HG02571 (cell line): Measurements from ENCODE around the gene MYRF.

Source experiments
- ATAC-seq: cut with Tn5 transposase; IDR thresholded peaks from one replicate; pipeline ENCODE4 v1.9.1; 2021; ENCODE audit warnings: mild to moderate bottlenecking, moderate library complexity; ENCODE audit not compliant: unreplicated experiment

Gene MYRF

DNA sequence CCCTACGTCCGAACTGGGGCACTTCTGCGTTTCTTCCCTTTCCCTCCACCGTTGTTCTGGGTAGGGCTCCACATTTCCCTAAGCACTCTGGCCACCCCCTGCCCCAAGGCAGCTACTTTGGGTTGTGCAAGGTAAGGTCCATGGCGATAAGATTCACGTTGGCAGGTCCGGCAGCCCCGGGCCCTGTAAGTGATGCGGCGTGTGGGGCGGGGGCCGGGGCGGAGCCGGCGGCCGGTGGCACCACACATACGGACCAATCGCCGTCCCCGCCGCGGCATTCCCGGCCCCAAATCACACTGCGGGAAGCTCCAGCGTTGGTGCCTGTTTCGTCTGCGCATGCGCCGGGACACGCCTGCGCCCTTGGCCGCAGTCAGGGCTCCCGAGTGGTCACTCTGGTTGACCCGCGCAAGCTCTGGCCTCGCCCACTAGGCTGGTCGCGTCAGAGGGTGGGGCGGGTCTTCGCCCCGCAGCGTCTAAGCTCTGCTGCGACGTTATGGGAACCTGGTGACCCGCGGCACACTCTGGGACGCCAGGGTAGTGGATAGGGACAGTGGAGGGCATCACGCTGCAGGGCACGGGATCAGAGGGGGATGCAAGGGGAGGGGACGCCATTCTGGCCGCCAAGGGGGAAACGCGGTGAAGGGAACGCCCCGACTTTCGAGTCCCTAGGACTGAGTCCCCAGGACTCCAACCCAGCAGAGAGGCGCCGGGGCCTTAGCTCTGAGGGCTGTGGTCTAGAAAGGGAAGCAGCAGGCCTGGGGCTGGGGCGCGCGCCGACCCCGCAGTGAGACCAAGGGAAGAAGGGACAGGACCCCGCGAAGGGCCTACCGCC lies 62.7 kb downstream of the MYRF start:
- ATAC-seq: peak; percentile 55

DNA sequence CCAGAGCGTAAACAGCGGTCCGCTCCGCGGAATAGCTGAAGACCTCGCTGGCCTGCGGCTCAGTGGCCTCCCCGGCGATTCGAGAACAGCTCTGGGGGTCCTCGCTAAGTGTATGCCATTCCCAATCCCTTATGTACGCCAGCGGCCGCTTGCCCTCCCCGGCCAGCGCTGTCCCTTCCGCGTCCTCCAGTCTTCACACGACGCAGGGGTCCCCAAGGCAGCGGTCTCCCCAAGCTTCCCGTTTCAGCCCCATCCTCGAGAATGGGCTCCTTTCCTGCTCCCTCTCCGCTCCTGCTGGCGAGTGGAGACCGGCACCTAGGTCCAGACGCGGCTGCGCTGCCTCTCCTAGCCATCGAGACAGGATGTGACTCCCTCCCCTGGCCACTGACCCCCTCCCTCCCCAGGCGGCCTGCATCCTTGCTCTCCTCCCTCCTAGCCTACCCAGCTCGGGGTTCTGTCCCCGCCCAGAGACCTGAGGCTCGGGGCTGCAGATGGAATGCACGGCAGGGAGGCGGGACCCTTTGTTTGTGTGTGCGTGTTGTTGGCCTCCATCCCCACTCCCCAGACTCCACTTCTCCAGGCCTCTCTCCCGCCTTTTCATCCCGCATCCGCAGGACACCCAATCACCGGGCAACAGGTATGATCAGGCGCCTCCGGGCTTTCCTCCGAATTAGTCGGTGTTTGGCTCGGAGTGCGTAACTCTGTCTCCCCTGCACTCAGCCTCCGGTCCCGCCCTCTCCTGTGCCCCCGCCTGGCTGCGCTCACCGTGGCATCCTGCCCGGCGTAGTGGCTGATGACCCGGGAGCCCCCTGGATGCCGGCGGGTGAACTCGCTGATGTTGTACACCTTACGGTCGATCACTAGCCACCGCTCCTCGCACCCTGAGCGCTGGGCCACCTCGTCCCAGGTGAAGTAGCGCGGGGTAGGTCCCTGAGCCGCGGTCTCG lies 63.6 kb downstream of the MYRF start:
- ATAC-seq: peak; percentile 25

DNA sequence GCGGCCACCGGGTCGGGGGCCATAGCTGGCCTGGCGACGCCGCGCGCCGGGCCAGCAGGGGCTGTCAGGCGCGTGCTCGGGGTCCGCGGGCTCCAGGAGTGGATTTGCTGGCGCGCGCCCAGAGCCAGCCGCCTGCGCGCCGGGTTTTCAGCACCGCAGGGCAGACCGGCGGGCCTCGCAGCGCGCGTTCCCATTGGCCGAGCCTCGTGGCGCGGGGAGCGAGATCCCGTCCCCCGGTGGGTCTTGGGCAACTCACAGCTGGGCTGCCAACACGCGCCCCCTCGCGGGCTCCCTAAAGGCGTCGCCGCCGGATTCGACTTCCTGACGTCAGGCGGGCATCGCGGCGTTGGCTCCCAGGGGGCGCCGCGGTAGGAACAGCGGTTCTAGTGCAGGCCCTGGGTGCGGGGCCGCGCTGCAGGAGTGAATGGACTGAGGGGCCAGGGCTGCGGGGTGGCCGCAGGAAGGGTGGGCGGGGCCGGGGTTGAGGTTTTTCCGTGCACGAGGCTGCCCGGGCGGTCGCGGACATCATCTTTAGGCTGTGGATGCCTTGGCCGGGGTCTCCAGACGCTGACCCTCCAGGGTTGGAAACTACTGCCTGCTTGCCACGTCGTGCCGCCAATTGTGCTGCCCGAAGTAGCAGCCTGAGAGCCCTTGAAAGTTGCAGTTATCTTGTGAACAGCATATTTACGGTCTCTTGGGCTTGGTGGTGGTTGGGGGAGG lies 64.5 kb downstream of the MYRF start, which contains the start of gene FADS1:
FADS1 (minus strand) TSS at position 268 of the 720 bp plus-strand sequence; CDS start at position 194, 74 bp downstream.
- ATAC-seq: peak; percentile 37

DNA sequence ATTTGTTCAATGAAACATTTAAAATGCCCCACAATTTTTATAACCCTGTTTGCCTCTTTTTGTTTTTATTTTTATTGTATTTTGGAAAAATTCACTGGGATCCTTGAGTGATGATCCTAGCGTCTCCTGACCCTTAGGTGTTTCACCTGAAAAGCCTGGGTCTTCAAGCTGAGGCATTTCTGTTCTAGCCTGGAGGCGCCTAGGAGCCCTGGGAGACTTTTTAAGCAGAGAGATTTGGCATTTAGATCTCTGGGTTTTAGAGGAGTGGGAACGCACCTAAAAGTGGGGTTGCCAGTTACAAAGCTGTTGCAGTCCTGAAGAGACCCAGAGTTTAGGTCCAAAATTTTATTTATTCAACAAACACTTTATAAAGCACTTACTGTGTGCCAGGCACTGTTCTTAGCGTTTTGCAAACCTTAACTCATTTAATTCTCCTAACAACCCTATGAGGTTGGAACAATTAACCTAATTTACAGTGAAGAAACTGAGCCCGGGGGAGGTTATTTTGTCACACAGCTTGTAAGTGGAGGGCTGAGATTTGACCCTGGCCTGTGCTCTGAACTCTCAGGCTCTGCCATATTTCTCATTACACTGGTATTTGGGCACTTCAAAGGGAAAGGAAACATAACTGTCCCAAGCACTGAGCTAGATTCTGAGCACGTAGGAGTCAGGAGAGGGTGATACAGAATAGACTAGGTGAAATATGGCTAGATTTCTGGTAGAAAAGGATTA lies 65.2 kb downstream of the MYRF start:
- no peak for ATAC-seq

DNA sequence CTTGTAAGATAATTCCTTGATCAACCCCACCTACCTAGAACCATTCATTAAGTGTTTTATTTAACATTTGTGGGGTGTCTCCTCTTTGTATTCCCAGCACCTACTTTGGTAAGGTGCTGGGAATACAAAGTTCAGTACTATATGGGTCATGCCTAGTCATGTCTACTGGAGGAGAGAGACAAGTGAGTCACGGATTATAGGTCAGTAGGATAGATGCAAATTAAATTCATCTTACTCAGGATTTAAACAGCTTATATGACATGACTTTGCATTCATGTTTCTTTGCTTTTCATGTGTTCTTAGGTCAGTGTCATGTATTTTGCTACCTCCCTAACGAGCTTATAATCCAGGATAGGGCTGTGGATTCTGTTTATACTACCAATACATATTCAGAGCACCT lies 67.7 kb downstream of the MYRF start:
- no peak for ATAC-seq

DNA sequence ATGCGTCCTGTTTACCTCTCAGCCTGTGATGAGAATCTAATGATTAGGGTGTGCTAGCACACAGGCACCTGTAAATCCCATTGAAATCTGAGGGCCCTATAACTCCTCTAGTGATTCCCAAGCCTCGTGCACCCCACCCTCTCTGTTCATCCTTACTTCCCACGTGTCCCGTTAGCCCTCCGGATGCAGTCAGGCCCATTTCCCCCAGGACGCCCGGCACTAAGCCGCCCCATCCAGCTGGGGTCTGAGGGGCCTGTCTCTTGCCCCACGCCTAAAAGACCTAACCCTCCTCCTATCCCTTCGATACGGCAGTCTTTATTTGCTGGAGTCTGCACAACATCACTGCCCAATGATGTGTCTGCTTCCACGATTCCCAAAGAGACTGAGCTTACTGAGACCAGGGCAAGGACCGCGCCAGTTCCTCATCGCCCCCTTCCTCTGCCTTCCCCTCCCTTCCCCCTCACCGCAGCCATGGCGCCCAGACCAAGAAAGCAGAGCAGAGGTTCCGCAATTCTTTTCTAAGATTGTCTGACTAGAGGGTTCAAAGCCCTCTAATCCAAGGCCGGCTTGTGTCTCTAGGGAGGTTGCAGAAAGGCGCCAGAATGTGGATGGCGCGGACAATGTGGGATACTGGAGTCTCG lies 74.6 kb downstream of the MYRF start:
- ATAC-seq: peak; percentile 6

DNA sequence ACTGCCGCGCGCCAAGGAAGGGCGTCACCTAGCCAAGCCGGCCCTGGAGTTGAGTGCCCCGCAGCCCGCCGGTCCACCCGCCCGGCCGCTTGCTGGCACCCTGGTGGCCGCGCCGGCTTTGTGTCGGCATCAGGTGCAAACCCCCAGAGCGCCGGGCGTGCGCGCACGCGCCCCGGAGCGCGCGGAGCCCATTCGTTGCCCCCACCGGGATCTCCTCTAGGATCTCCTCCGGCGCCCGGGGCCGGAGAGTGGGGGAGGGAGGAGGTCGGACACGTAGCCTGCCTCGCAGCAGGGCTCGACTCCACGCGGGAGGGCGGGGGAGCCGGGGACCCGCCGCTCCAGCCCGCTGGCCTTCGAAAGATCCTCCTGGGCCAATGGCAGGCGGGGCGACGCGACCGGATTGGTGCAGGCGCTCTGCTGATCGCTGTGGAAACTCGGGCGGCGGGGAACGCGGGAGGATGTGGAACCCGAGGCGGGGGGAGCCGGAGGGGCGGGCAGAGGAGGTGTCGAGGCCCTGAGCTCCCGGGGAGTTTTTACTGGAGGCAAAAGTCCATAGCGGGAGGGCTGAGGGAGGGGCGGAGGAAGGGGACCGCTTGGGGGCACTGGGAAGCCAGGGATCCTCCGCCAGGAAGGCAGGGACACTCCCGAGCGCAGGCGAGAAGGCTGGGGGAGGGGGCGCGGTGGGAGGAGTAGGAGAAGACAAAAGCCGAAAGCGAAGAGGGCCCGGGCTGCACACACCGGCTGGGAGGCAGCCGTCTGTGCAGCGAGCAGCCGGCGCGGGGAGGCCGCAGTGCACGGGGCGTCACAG lies 75.3 kb downstream of the MYRF start, which contains the start of gene FADS2:
FADS2 (plus strand) TSS at position 730 of the 808 bp plus-strand sequence. CDS start 91 bp downstream, outside the sequence.
- ATAC-seq: peak; percentile 71

DNA sequence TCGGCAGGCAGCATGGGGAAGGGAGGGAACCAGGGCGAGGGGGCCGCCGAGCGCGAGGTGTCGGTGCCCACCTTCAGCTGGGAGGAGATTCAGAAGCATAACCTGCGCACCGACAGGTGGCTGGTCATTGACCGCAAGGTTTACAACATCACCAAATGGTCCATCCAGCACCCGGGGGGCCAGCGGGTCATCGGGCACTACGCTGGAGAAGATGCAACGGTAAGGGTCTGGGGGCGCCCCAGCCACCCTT lies 75.9 kb downstream of the MYRF start:
- peak; percentile 4 for ATAC-seq

DNA sequence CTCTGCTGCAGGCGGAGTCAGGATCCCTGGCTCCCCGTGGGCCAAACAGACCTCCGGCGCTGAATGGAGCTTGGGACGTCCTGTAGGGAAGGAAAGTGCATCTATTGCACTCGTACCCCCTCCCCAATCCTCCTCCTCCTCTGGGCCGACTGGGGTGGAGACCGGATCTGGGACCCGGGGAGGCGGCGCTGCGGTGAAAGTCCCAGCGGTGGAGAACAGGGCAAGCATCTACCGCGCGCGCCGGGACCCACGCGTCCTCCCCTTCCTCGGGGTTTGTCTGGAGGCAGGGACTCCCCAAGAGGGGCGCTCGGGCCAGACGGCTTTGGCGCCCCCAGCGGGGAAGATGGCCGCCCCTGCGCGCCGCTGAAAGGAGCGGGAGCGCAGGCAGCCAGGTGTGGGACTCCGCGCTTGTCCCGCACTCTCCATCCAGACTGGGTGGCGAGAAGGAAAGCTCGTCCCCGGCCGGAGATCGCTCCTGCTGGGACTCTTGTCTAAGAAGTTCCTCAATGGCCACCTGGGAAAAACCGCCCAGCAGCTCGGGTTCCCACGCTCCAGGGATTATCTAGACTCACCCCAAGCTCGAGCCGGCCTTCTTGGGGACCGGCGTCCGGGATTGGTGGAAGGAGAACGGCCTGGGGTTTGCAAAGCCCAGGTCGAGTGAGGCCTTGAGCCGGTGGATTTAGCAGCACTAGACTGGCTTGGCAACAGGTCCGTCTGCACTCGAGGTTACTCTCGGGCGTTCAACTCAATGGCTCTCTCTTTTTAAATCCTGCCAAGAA lies 76.4 kb downstream of the MYRF start:
- peak; percentile 31 for ATAC-seq

DNA sequence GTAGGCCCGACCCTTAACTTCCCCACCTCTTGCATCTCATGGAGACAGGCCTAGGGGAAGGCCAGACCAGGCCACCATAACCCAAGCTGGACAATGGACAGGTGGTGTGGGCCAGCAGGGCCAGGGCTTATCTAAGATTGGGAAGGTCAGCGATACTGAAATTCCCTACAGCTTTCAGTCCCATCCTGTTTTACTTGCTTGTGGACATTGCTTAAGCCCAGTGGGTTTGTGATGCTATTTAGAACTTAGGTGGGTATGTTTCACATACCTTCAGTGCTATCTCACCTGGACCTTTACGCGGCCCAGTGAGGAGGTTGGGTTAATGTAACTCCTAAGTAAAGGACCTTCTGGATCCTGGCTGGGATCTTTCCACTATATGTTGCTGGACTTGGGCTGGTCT lies 77.4 kb downstream of the MYRF start:
- ATAC-seq: no peak

DNA sequence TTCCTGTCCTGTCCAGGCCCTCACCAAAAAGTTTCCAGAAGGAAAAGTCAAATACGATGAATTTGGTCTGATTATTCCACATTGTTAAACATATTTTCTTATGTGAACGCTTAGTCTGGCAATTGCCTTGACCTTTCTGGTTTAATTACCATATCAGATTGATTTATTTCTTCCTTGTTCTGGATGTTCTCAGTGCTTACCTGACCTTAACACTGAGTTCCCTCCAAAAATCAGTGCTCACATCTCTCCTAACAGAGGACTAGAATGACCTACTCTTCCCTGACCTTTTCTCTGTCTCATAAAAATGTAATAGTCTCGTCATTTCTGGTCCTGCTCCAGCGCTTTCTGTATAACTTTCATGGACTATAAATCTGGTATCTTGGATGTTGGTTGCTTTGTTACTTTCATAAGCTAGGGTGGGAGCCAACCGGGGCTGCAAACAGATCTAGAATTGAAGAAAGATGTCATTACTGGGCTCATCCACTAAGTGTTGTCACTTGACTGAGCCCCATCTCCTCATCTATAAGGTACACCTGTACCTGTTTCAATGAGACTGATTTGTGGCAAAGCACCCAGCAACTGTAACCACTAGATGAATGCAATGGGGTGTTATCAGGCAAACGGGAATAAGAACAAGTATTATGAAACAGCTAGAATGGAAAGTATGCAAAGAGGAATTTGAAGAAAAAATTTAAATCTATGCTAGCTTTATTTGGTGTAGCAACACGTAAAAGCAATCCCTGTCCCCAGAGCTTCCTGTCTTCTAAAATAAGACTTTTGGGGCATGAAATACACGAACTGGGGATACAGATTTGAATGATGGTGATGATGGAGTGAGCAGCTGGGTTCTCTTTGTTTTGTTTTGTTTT lies 78.0 kb downstream of the MYRF start:
- ATAC-seq: no peak

DNA sequence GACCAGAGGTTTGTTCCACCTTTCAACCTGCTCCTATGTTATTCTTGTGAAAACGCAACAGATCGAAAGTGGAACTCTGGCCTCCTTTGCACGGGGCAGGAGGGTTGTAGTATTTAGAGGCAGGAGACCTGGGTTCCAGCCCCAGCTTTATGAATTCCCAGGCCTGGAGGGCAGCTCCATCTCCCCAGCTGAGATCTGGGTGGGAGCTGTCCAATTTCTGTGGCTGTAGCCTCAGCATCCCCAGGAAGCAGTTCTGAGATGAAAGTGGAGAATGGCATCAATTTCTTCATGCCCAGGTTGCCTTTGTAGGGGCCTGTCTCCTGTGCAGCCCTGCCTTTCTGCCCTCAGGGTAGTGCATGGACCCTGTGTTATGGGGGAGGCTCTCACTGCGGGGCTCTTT lies 79.8 kb downstream of the MYRF start:
- ATAC-seq: no peak

DNA sequence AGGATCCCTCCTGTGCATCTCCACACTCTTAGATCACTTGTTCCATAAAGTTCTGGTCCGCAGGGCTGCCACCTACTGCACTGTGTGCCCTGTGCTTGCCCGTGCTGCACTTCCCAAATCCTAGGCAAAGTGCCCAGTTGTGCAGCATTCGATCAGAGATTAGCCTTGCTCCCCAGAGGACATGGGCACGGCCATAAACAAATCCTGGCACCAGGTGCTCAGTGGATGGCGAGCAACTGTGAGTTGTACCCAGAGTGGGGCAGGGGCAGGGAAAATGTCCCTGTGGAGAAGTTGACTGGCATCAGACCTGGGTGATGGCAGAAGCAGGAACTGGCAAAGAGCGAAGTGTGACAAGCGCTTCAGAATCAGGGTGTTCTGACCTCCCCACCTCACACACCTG lies 80.3 kb downstream of the MYRF start:
- ATAC-seq: no peak

DNA sequence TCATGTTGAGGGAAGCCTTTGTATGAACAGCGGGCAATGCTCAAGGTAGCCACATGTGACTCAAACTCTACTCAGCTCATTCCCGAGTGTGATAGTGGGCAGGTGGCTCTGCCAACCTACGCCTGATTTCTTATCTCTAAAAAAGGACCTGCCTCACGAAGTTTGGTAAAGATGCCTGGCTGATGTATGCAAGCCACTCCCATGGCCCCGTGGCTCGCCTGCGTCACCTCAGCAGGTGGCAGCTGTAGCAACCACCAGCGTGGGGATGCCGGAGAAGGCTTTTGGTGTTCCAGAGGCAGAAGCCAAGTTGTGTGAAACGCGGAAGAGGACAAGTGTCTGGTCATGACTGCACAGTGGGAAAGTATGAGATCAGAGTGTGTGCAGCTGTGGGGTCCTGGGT lies 81.0 kb downstream of the MYRF start:
- ATAC-seq: no peak

DNA sequence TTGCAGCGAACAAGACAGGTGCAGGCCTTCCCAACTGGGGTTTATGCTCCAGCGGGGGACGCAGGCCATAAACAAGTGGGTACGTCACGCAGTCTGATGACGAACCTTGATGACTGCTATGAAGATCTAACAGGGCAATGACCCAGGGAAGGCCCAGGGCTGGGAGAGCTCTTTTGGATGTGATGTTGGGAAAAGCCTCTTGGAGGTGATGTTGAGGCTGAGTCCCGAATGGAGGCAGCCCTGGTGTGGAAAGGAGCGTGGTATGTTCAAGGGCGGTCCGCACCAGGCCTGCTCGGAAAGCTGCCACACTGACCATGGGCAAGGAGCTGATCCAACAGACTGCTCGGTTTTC lies 81.5 kb downstream of the MYRF start:
- ATAC-seq: no peak

DNA sequence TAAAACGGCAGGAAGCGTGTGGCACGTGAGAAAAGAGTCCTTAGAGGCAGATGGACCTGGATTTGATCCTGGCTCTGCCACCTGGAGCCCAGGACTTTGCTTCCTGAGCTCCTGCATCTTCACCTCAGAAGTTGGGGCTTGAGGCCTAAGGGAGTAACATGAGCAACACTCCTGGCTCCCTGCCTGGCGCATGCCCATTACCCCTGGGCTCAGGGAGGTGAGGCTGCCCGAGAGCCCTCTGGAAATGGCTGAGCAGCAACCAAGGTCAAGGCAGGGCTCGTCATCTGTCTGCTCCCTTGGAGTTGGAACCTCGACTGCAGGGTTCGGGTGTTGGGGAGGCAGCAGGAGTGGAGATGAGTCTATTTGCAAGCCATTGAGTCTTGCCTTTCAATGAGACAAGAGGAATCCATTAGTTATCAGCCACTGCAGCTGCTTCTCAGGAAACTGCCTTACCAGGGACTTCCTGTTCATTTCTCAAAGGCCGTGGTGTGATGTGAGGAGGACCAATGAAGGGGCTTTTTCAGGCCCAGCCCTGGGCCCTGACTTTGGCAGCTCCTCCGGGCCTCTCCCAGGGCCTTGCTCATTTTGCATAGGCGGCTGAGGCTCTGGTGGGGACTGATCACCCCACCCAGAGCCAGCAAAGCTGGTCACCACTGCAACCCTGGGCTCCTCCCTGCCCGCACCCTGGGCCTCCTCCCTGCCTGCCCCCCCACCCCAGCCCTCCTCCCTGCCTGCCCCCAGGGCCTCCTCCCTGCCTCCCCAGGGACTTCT lies 82.0 kb downstream of the MYRF start:
- ATAC-seq: peak; percentile 85

DNA sequence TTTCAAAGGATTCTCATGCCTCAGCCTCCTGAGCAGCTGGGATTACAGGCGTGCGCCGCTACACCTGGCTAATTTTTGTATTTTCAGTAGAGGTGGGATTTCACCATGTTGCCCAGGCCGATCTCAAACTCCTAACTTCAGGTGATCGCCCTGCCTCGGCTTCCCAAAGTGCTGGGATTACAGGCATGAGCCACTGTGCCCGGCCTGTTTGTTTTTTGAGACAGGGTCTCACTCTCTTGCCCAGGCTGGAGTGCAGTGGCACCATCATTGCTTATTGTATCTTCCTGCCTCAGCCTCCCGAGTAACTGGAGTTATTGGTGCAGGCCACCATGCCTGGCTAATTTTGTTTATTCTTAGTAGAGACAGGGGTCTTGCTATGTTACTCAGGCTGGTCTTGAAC lies 83.8 kb downstream of the MYRF start:
- no peak for ATAC-seq
